NCI-H2196 treated with DMSO at 0.1 percent for 48 hours (cell line): Measurements from ENCODE around the gene SPC25.

Experiments
- DNase-seq: peaks from one replicate; lab custom pipeline; 2025; ENCODE audit not compliant: unreplicated experiment; lab: John Stamatoyannopoulos, UW

SPC25 gene

DNA sequence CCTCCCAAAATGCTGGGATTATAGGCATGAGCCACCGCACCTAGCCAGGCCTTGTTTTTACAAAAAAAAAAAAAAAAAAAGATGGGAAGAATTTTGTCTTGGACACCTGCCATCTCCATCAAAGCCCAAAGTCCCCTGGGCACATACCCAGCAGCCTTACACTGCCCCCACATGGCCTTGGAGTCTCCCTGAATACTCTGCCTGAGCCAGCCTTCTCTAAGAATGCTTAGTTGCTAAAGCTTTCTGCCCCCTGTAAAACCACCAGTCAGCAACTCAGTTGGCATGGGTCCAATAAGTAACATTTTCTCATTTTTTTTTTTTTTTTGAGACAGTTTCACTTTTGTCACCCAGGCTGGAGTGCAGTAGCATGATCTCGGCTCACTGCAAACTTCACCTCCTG lies 40.6 kb downstream of the SPC25 start:
- DNase-seq = no peak

DNA sequence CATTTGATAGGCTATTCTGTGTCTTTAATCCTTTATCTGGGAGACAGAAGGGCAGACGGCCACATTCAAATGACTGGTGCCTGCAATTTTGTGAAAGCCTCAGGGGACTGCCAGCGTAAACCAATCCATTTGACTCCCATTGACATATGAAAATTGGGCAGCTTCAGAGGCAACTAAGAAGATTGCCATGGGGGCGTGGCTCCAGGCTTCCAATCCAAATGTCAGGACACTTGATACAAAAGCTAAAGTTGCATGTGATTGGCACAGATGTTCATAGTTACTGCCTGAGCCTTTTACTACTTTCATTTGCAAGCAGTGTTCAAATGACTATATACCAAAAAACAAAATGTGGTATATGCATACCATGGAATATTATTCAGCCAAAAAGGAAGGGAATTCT lies 42.0 kb downstream of the SPC25 start:
- no peak for DNase-seq

DNA sequence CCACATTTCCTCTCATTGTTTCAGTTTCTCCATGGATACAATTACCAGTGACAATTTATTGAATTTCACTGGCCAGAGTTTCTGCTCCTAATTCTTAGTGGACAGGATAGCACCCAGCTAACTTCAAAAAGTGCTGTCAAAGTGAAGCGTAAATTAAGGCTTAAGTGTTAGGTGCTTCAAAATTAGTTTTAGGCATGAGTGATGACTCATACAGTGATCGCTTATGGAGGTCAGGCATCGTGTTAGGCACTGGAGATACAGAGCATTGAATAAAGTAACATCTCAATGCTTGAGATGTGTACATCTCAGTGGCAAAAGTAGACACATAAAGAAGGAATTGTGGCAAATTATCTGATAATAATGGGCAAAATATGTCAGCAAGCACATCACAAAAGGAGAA lies 47.0 kb downstream of the SPC25 start:
- no peak for DNase-seq

DNA sequence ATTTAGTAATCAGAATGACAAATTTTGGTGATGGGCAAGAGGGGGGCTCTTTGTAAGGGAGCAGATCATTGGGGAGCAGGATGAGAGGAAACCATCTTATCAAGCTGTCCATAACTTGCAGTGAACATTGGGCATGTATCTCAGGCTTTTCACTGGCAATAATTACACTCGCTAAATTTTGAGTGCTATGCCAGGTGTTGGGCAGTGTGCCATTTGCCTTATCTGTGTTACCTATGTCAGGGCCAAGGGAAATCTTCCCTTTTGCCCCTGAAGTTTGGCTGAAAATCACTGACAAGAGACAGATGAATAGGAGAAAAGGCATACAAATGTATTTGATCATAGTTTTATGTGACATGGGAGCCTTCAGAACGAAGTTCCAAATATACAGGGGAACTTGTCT lies 48.8 kb downstream of the SPC25 start:
- DNase-seq = no peak

DNA sequence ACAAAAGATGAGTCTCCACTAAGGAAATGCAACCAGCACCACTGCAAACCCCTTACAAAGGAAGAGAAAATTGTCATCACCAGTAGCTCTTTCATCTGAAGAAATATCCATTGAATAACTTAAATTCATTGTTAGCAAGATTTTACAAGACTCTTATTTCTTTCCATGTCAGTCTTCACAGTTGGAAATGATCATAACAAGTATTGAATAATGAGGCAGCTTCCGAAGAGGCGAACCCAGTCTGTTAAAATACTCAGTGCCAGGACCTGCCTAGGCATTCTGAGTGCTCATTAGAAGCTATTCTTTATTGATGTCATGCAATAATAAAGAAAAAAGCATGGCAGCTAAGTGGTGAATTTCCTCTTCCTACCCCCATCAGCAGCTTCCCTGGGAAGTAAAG lies 54.3 kb downstream of the SPC25 start:
- no peak for DNase-seq

DNA sequence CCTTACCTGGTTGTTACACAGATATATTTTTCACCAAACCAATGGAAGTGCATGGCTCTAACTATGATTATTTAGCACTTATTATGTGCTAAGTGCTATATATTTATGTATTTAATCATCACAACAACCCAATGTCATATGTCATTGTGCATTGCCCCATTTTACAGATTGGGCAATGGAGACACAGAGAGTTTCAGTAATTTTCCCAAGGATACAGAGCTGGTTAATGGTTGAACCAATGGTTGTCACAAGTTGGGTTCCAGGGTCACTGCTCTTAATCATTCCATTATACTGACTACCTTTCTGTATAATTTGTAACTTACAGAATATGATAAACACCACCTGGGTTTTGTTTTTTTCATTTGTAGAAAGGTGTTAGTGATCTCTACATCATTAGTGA lies 58.6 kb downstream of the SPC25 start:
- no peak for DNase-seq

DNA sequence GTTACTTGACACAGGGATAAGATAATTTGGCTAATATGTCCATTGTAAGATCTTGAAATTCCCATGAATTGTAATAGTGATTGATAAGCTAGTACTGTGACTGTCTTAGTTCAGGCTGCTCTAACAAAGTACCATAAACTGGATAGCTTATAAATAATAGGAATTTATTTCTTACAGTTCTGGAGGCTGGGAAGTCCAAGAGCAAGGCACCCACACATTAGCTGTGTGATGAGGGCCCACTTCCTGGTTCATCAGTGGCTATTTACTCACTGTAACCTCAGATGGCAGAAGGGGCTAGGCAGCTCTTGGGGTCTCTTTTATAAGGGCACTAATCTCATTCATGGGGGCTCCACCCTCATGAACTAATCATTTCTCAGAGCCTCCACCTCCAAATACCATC lies 59.3 kb downstream of the SPC25 start:
- DNase-seq = no peak

DNA sequence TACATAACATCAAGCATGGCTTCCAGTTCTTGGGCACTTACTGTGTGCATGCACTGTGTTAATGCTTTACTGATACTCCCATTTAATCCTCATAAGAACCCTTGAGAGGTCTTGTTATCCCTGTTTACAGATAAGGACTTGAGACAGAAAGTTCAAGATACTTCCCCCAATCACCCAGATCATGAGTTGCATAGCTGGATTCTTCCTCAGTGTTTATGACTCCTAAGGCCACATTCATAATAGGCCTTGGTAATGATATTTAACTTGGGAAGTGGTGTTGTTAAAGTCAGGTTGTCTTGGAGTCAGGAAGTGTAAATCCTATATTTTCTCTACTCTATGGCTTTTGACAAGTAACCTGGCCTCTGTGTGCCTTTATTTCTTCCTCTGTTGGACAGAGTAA lies 65.1 kb downstream of the SPC25 start:
- DNase-seq = no peak

DNA sequence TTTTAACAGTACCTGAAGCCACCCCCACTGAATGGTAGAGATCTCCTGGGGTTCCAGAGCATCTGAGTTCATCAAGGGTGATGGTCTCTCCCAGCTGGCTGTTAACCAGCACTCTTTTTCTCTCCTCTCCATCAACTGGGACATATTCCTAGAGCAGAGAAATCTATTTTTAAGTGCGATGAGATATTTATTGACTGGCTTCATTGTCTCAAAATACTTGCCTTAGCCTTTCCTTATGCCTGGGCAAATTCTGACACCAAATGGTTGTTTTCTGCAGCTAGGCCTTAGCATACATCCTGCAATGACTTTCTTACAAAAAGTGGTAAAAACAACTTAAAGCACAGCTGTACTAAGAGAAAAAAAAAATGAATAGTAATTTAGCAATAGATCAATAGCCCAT lies 68.2 kb downstream of the SPC25 start:
- DNase-seq = no peak

DNA sequence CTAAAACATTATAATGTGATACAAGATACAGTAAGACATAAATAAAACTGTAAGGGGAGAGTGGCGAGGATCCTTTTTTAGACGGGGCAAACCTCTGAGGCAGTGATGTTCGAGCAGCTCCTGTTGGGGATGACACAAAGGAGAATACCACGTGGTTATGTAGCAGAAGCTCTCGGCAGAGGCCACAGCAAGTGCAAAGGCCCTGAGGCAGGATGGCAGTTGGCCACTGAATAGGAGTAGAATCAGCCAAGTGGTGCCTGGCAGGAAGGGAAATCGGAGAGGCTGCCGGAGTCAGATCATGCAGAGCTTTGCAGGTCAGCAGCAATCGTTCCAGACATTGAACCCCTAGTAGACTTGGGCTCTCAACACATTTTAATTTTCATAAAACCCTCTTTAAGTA lies 68.7 kb downstream of the SPC25 start:
- no peak for DNase-seq
